HG03139 (cell line): ENCODE data around the gene CALU.

Experiments
- ATAC-seq: cut with Tn5 transposase; IDR thresholded peaks from one replicate; pipeline ENCODE4 v1.9.1; 2021; ENCODE audit not compliant: unreplicated experiment

CALU gene

GRCh38 chr7:128783143-128783861 is 44.1 kb downstream of the CALU start:
- no peak for ATAC-seq

GRCh38 chr7:128785738-128786137 is 46.6 kb downstream of the CALU start:
- ATAC-seq, result no peak

- ATAC-seq, result no peak
Measured at GRCh38 chr7:128788446-128789412, 49.6 kb downstream of the CALU start.

- ATAC-seq, result no peak
Measured at GRCh38 chr7:128790315-128791041, 51.3 kb downstream of the CALU start.

- peak; percentile 64 for ATAC-seq
Measured at GRCh38 chr7:128791121-128791971, 52.2 kb downstream of the CALU start, which contains the start of gene CCDC136. CCDC136 (plus strand) TSS chr7:128791968; CDS start chr7:128792412, 444 bp downstream.

GRCh38 chr7:128791972-128792327 is 52.8 kb downstream of the CALU start:
- no peak for ATAC-seq

- no peak for ATAC-seq
Measured at GRCh38 chr7:128792471-128793180, 53.5 kb downstream of the CALU start.

- no peak for ATAC-seq
Measured at GRCh38 chr7:128793181-128793547, 54.0 kb downstream of the CALU start.

GRCh38 chr7:128794020-128794419 is 54.9 kb downstream of the CALU start:
- ATAC-seq, result no peak

GRCh38 chr7:128794436-128794835 is 55.3 kb downstream of the CALU start:
- no peak for ATAC-seq

- no peak for ATAC-seq
Measured at GRCh38 chr7:128795129-128795528, 56.0 kb downstream of the CALU start.

- ATAC-seq, result no peak
Measured at GRCh38 chr7:128796327-128796726, 57.2 kb downstream of the CALU start.

- ATAC-seq, result no peak
Measured at GRCh38 chr7:128799451-128799850, 60.3 kb downstream of the CALU start.

- no peak for ATAC-seq
Measured at GRCh38 chr7:128800567-128800966, 61.4 kb downstream of the CALU start.

- no peak for ATAC-seq
Measured at GRCh38 chr7:128801003-128801402, 61.8 kb downstream of the CALU start.

- ATAC-seq, result no peak
Measured at GRCh38 chr7:128801667-128802418, 62.7 kb downstream of the CALU start.

- no peak for ATAC-seq
Measured at GRCh38 chr7:128804484-128804883, 65.3 kb downstream of the CALU start.

GRCh38 chr7:128805225-128805624 is 66.1 kb downstream of the CALU start:
- ATAC-seq, result no peak

GRCh38 chr7:128807191-128807590 is 68.0 kb downstream of the CALU start:
- no peak for ATAC-seq
